NCI-H187 (cell line): ENCODE data around the gene VIT.
A peak's percentile ranks its signal among the peaks of the same experiment; 100 is the strongest.
"Not testable (repeated sequence)": the region's sequence is repeated elsewhere in the genome, so short reads cannot be mapped to it uniquely, and the experiment has no call there.

Source experiments
- DNase-seq, 2 experiments: peaks; one replicate each; lab custom pipeline; 2025; lab: John Stamatoyannopoulos, UW

The VIT gene

DNA sequence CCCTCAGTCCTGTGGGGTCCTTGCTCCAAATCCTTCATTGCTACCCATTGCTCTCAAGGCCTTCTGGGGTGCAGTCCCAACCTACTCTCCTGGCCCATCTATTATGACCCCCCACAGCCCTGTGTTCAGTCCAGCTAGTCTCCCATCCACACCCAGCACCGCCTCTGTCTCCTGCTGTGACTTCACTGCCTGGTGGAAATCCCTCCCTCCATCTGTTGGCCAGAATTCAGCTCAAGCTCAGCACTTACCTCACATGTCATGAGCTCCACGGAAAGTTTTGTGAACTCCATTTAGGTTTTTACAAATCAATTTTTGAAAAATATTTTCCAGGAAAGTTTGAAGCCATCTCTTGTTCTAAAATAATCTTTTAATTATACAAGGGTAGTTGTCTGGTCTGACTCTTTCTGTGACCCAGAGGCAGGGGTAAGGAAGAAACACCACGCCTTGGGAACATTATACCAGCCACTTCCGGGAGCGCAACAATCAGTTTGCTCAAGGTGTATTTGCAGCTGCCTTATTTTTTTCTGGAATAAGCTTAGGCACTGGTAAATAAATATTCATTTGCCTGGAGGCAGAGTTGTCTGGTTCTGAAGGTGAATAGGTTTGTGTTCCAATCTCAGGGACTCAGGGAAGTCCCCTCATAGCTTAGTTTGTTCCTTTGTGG lies 110.8 kb downstream of the VIT start:
- DNase-seq = no peak

GRCh38 chr2:36808386-36809068 lies 112.0 kb downstream of the VIT start:
- DNase-seq = no peak

GRCh38 chr2:36809069-36809445 lies 112.5 kb downstream of the VIT start:
- DNase-seq = no peak

DNA sequence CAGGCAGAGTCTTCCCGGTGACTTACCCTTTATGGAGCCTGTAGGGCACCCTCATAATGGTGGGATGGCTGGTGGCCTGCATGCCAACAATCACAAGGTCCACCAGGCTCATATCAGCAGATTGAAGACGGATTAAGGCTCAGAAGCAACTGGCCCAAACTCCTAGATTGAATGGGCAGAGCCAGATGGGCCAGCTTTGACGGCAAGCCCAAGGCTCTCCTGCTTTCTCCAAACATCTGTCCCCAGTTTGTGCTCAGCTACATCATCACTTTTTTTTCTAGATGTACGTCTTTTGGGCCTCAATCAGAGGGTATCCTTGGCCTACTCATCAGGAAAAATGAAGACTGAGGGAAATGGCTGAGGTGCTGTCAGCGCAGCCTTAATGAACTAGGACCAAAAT lies 114.6 kb downstream of the VIT start:
- no peak for DNase-seq

GRCh38 chr2:36812196-36812595 lies 115.7 kb downstream of the VIT start:
- no peak for DNase-seq

DNA sequence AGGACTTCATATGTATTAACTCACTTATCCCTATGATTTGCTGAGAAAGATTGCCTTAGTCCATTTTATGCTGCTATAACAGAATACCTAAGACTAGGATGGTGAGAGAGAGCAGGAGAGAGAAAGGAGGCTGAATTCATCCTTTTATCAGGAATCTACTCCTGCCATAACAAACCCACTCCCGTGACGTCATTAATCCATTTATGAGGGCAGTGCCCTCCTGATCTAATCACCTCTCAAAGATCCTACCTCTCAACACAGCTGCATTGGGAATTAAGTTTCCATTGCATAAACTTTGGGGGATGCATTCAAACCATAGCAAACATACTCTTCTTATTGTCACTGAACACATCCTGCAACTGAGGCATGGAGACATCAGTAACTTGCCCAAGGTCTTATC lies 122.0 kb downstream of the VIT start:
- DNase-seq = no peak

- no peak for DNase-seq
Observed at GRCh38 chr2:36819095-36819711, 122.7 kb downstream of the VIT start.

DNA sequence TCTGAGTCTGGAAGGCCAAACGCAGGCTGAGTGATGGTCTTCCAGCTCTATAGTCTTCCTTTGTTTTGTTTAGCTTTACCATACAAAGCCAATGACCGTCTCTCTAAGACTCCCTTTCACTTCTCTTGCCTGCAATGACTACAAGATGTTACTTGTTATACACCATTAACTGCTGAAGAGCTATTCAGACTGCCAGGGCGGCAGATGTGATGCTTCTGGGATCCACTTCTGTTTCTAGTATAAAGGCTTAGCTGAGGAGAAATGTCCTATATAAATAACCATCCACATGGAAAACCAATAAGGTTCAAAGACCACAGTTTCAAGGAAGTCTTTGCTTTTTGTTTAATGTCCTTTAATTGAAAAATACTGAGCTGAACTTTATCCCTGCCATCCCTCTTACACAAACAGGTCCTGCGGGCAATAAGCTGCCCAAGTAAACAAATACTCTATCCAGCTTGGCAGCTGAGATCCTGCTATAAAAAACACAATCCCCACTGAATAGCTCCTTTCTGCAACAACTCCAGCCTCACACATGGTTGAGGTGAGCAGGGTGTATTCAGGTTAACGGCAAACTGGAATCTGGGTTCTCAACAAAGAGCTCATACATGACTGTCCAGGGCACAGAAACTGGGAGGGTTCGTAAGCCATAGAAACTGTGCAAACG lies 124.6 kb downstream of the VIT start:
- peak; percentile 92 to 95 for DNase-seq

GRCh38 chr2:36823862-36824261 lies 127.4 kb downstream of the VIT start:
- DNase-seq = no peak

DNA sequence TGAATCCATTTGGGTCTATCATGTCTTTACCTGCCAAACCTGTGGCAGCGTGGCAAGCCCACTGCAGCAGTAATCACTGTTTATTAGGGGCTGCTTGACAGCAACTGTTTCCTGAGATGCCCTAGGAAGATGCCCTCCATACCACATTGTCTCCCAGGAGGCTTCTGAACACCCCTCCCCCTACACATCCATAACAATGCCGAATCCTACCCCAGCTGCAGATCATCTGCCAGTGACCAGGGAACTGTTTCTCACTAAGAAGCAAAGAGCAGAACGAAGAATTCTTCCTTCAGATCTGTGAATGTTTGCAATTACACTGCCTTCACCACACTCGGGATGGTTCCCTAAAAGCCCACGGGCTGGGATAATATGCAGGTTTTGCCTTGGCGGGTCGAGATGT lies 127.8 kb downstream of the VIT start:
- DNase-seq = no peak

DNA sequence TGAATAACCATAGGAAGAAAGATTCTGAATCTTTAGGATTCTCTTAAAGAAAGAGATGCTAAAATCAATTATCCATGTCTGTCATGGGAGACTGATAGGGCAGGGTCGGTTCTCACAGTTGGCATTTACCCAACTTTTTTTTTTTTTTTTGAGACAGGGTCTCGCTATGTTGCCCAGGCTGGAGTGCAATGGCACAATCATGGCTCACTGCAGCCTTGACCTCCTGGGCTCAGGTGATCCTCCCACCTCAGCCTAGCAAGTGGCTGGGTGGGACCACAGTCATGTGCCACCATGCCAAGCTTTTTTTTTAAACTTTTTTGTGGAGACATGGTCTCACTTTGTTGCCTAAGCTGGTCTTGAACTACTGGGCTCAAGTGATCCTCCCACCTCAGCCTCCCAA lies 128.2 kb downstream of the VIT start:
- DNase-seq = not testable (repeated sequence)

GRCh38 chr2:36831185-36831584 lies 134.7 kb downstream of the VIT start:
- no peak for DNase-seq

DNA sequence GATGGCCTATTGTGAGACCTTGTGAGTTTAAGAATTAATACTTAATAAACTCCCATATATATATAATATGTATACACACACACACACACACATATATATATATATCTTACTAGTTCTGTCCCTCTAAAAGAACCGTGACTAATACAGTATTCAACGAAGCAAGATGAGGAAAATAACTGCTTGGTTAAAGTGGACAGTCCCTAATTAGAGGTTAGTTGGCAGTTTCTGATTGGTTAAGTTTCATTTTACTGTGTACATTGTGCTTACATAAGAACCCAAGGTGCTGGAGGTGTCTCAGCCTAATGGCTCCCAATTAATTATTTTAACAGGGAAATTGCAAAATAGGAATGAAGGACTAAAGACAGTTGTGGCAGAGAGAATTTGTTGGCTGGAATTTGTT lies 137.7 kb downstream of the VIT start:
- DNase-seq = no peak

GRCh38 chr2:36834731-36835524 lies 138.4 kb downstream of the VIT start:
- DNase-seq = no peak

GRCh38 chr2:36839976-36840617 lies 143.6 kb downstream of the VIT start:
- DNase-seq = no peak

DNA sequence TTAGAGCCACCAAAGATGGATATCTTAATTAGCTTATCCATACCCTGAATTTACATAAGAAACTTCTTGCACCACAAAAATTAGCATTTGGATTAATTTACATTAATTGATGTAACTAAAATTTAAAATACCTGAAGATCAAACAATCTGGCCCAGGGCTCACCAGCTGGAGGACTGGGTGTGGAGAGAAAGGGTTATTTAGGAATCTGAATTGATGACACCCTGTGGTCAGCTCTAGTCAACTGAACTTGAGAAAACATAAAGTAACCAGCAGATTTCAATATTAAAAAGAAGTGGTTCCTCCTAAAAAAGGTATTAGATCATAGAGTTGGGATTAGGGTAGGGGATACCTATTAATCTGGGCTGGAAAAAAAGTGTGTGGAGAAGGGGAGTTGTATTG lies 147.3 kb downstream of the VIT start:
- DNase-seq = no peak

- DNase-seq = no peak
Observed at GRCh38 chr2:36849265-36849664, 152.8 kb downstream of the VIT start.

DNA sequence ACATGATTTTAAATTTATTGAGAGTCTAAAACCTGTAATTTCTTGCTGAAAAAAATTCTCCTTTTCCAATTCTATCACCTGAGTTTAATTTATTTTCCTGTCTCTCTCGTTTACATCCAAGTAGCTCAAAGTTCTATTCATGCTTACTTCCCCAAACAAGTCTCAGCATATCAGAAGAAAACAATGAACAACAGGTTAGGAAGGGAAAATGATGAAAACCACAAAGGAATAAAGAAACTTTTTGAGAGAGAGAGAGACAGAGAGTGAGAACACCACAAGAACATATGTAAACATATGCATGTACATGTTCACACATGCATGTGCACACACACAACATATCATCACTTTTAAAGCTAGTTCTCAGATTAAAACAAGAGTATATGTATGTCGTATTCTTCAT lies 157.7 kb downstream of the VIT start:
- DNase-seq = no peak

DNA sequence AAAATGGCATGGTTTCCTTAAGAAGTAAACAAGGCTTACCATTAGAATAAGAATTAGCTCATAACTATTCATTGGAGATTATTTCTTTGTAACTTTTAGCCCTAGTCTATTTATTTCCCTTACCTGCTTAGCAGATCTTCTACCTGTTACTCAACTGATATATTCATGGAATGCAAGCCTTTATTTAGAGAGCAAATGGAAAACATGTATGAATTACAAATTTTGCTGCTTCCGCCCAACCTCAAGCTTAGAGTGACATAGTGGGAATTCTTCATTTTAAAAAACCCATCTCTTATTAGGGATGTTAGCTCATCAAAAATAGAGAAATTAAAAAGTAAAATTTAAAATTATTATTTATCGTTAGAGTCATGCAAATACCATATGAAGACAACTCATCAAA lies 158.9 kb downstream of the VIT start:
- no peak for DNase-seq

- DNase-seq = no peak
Observed at GRCh38 chr2:36857713-36858112, 161.2 kb downstream of the VIT start.

- no peak for DNase-seq
Observed at GRCh38 chr2:36858551-36859365, 162.3 kb downstream of the VIT start.
